ENCODE measurements around the gene CREB3L1. TPM values are rescaled to one million over a fixed set of nuclear protein-coding genes. Genes with fewer than 3 reads are reported as not detected.

CREB3L1 gene
- total RNA-seq, 1 experiment from 2014 or later, result 3.3 TPM

DNA sequence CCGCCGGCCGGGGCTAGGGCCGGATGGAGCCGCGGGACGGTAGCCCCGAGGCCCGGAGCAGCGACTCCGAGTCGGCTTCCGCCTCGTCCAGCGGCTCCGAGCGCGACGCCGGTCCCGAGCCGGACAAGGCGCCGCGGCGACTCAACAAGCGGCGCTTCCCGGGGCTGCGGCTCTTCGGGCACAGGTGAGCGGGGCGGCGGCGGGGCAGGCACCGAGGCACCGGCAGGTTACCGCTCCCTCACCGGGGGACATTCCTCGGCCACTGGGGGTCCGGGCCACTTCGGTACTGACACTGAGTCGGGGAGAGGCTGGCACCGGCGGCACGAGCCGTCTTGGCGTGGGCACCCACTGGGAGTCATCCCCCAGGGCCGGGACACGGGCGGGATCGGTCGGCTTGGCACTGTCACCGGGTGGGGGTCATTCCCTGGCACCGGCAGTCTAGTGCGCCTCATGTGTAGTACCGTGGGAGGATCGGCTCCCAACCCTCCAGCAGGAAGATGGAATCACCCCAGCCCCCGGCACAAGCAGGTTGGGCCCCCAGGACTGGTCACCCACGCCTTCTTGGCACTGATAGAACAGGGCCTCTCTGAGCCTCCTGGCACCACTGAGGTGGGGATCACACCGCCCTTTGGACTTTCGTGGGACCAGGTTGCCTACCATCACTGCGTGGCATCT, 70.3 kb downstream of the CREB3L1 start:
- TF ChIP-seq, protein P1, sequence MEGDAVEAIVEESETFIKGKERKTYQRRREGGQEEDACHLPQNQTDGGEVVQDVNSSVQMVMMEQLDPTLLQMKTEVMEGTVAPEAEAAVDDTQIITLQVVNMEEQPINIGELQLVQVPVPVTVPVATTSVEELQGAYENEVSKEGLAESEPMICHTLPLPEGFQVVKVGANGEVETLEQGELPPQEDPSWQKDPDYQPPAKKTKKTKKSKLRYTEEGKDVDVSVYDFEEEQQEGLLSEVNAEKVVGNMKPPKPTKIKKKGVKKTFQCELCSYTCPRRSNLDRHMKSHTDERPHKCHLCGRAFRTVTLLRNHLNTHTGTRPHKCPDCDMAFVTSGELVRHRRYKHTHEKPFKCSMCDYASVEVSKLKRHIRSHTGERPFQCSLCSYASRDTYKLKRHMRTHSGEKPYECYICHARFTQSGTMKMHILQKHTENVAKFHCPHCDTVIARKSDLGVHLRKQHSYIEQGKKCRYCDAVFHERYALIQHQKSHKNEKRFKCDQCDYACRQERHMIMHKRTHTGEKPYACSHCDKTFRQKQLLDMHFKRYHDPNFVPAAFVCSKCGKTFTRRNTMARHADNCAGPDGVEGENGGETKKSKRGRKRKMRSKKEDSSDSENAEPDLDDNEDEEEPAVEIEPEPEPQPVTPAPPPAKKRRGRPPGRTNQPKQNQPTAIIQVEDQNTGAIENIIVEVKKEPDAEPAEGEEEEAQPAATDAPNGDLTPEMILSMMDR (conservative IDR thresholded peaks at IDR 0.05), result no peak
- no peak overlapping the region for H3K4ac ChIP-seq (ENCODE audit: low read depth, low read length)

More for the DNA sequence above, 70.3 kb downstream of the CREB3L1 start:
- Histone ChIP-seq H3K27me3 (ENCODE audit: insufficient read depth, low read length) (no peaks in the 10 kb centered on the region), H3K9ac (ENCODE audit: extremely low read depth, insufficient read length, low read length) (peak overlapping the region; percentile 60), H3T11ph (ENCODE audit: low read length) (no peak overlapping the region), H3K4me1 (ENCODE audit: insufficient read depth, low read length) (peaks cover 25% of the 10 kb centered on the region; the same call in 1 of the 2 replicates), H2BK5ac (ENCODE audit: insufficient read length, low read length) (no peak overlapping the region), H2BK120ac (ENCODE audit: low read depth, low read length, poor library complexity, severe bottlenecking) (no peak overlapping the region), H3K9me3 (ENCODE audit: control insufficient read depth, low read depth, low read length) (no peaks in the 10 kb centered on the region), H3K79me2 (ENCODE audit: insufficient read depth, low read length) (peaks cover 13% of the 10 kb centered on the region; the same call in 1 of the 2 replicates), H2AK5ac (ENCODE audit: insufficient read length, low read length) (no peak overlapping the region), H4K8ac (replicated peaks; ENCODE audit: insufficient read length, low read depth, low read length) (no peak overlapping the region), H3K56ac (ENCODE audit: insufficient read length, low read depth, low read length) (no peak overlapping the region), H2BK20ac (ENCODE audit: low read depth, low read length, poor library complexity, severe bottlenecking) (no peak overlapping the region), H4K5ac (ENCODE audit: insufficient read length, low read depth, low read length) (no peak overlapping the region), H3K27ac (ENCODE audit: insufficient read length, low read depth, low read length) (no peak overlapping the region), H2AFZ (ENCODE audit: low read length) (no peak overlapping the region), H3K23ac (ENCODE audit: insufficient read length, low read depth, low read length) (no peak overlapping the region), H4K91ac (ENCODE audit: insufficient read length, low read depth, low read length) (no peak overlapping the region), H3K23me2 (ENCODE audit: insufficient read length, low read depth, low read length, poor library complexity, severe bottlenecking) (peaks cover 10% of the 10 kb centered on the region), H3K79me1 (ENCODE audit: insufficient read depth, low read depth, low read length, poor library complexity, severe bottlenecking) (peaks cover 8% of the 10 kb centered on the region), H3K18ac (ENCODE audit: insufficient read length, low read depth, low read length) (no peak overlapping the region), H3K14ac (ENCODE audit: insufficient read depth, low read length) (no peak overlapping the region; the same call in 1 of the 2 replicates), H2BK15ac (ENCODE audit: low read depth, low read length) (no peak overlapping the region), H3K4me2 (ENCODE audit: insufficient read depth, insufficient read length, low read length) (peak overlapping the region; percentile 93), H2BK12ac (ENCODE audit: insufficient read length, low read depth, low read length) (no peak overlapping the region), H4K20me1 (ENCODE audit: control insufficient read depth, insufficient read depth, insufficient read length) (peaks cover 5% of the 10 kb centered on the region)
- Mint-ChIP-seq H3K27ac (no peak overlapping the region), H3K9me3 (no peaks in the 10 kb centered on the region; a peak in 2 of 5 replicates), H3K27me3 (ENCODE audit: low read depth) (peaks cover 10% of the 10 kb centered on the region), H3K36me3 (ENCODE audit: insufficient read depth in 1 of 3, low read depth in 3 of 3) (peaks cover 0 to 4% (median 0%) of the 10 kb centered on the region in 3 experiments; a peak in 1 of 7 replicates), H3K4me3 (peak overlapping the region; percentile 77 to 87), H3K4me1 (peaks cover 71 to 72% of the 10 kb centered on the region in 2 experiments)
- DNase-seq, result no peak
- WGBS (ENCODE audit: extremely low coverage, insufficient read length, low lambda C conversion rate), result no CpG with 5 or more reads among the region's 63 CpGs
